ENCODE measurements around the gene DDX43.

- TF ChIP-seq POLR2A (IDR thresholded peaks at IDR 0.05) (peak; percentile 46 to 66), CTCF (IDR thresholded peaks at IDR 0.05) (no peak)
Observed at GRCh38 chr6:73461537-73462350, 67.1 kb downstream of the DDX43 start, which contains the start of gene MTO1.

All from tibial nerve (tissue), 3 donors.